Astrocyte (in vitro differentiated cells and primary cell): ENCODE measurements around the gene DNAJC16. TPM values are rescaled to one million over a fixed set of nuclear protein-coding genes. Genes with fewer than 3 reads are reported as not detected.

ENCODE experiments used
- DNase-seq: peaks from one replicate; pipeline ENCODE4 v3.0.0-alpha.2; 2010; ENCODE audit warnings: low read depth
- FAIRE-seq: peaks from 2 replicates; lab custom pipeline; 2011; peaks lifted over from hg19 to GRCh38; lab: Jason Lieb, UNC
- H2AFZ ChIP-seq: 2 replicates; pipeline ENCODE4 v1.6.0; 2012; ENCODE audit warnings: low read depth, low read length, inconsistent platforms
- H3K27ac ChIP-seq: 2 replicates; pipeline ENCODE4 v1.5.1; 2011; ENCODE audit warnings: low read depth, low read length, inconsistent platforms
- H3K27me3 ChIP-seq: 2 replicates; pipeline ENCODE4 v1.6.0; 2011; ENCODE audit warnings: low read length, inconsistent platforms; ENCODE audit not compliant: insufficient read depth
- H3K36me3 ChIP-seq: 2 replicates; pipeline ENCODE4 v1.5.1; 2011; ENCODE audit warnings: low read length, inconsistent platforms; ENCODE audit not compliant: insufficient read depth
- H3K4me1 ChIP-seq: 2 replicates; pipeline ENCODE4 v1.5.1; 2011; ENCODE audit warnings: low read length, inconsistent platforms; ENCODE audit not compliant: insufficient read depth
- H3K4me2 ChIP-seq: 2 replicates; pipeline ENCODE4 v1.6.0; 2012; ENCODE audit warnings: low read length, inconsistent platforms
- H3K4me3 ChIP-seq: 2 replicates; pipeline ENCODE4 v1.5.1; 2011; ENCODE audit warnings: low read depth, mild to moderate bottlenecking, low read length, inconsistent platforms; ENCODE audit not compliant: insufficient read depth
- H3K79me2 ChIP-seq: 2 replicates; pipeline ENCODE4 v1.6.0; 2012; ENCODE audit warnings: mild to moderate bottlenecking, low read length, inconsistent platforms; ENCODE audit not compliant: insufficient read depth
- H3K9ac ChIP-seq: 2 replicates; pipeline ENCODE4 v1.6.0; 2012; ENCODE audit warnings: mild to moderate bottlenecking, low read length, inconsistent platforms
- H3K9me3 ChIP-seq: 2 replicates; pipeline ENCODE4 v1.5.1; 2012; ENCODE audit warnings: low read depth, mild to moderate bottlenecking, low read length, inconsistent platforms; ENCODE audit not compliant: insufficient read depth
- H4K20me1 ChIP-seq: 2 replicates; pipeline ENCODE4 v1.6.0; 2012; ENCODE audit warnings: low read length, inconsistent platforms; ENCODE audit not compliant: insufficient read depth
- H3K27ac Mint-ChIP-seq: one replicate; pipeline ENCODE4 v1.8.0; 2021; ENCODE audit warnings: mild to moderate bottlenecking, mixed read lengths; ENCODE audit not compliant: unreplicated experiment
- H3K27me3 Mint-ChIP-seq: one replicate; pipeline ENCODE4 v1.8.0; 2021; ENCODE audit warnings: low read depth, mixed read lengths; ENCODE audit not compliant: unreplicated experiment
- H3K36me3 Mint-ChIP-seq: one replicate; pipeline ENCODE4 v1.8.0; 2021; ENCODE audit warnings: low read depth, mixed read lengths; ENCODE audit not compliant: unreplicated experiment
- H3K4me1 Mint-ChIP-seq: one replicate; pipeline ENCODE4 v1.8.0; 2021; ENCODE audit warnings: low read depth, mixed read lengths; ENCODE audit not compliant: unreplicated experiment
- H3K4me3 Mint-ChIP-seq: one replicate; pipeline ENCODE4 v1.8.0; 2021; ENCODE audit warnings: mild to moderate bottlenecking, moderate library complexity, mixed read lengths; ENCODE audit not compliant: unreplicated experiment
- H3K9me3 Mint-ChIP-seq: one replicate; pipeline ENCODE4 v1.8.0; 2021; ENCODE audit warnings: mild to moderate bottlenecking, mixed read lengths; ENCODE audit not compliant: unreplicated experiment
- CTCF ChIP-seq: IDR thresholded peaks from 2 replicates; pipeline ENCODE4 v1.5.1; 2011; ENCODE audit warnings: low read depth, mild to moderate bottlenecking, inconsistent platforms, low read length, moderate library complexity; ENCODE audit not compliant: insufficient read depth
- EZH2 ChIP-seq: IDR thresholded peaks from 2 replicates; pipeline ENCODE4 v1.6.1; 2012; ENCODE audit warnings: mild to moderate bottlenecking, low read length, inconsistent platforms; ENCODE audit not compliant: insufficient read depth
- total RNA-seq: library from RNA; stranded (reverse); gene quantifications from 2 replicates; pipeline ENCODE4 v1.2.1, GENCODE V29; 2021

Gene DNAJC16
- total RNA-seq, 1 donor from 2014 or later, result 19.6 TPM

DNA sequence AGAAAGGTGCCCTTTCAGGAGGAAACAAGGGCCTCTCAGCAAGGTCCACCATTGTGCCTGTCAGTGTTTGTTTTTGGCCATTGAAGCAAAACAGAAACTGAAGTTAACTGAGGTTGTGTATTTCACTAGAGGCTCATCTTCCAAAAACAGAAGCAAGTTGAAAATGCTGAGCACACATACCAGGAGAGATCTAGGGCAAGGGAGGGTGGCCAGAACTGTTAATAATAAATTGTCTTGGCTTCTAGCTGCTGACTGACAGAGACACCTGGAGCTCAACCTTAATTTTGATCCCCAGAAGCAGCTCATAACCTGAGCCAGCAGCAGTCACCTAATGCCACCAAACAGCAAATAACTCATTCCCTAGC lies 53.0 kb downstream of the DNAJC16 start:
- Mint-ChIP-seq H3K27me3 (peaks cover 3% of the 10 kb centered on the region), H3K9me3 (no peaks in the 10 kb centered on the region), H3K36me3 (peaks cover 6% of the 10 kb centered on the region), H3K27ac (no peak overlapping the region), H3K4me1 (peaks cover 2% of the 10 kb centered on the region), H3K4me3 (no peak overlapping the region)
- H3K4me2 ChIP-seq, result no peak overlapping the region
- H3K36me3 ChIP-seq, result no peaks in the 10 kb centered on the region
- H3K4me1 ChIP-seq, result no peaks in the 10 kb centered on the region
- H3K9ac ChIP-seq, result no peak overlapping the region
- H3K79me2 ChIP-seq, result no peaks in the 10 kb centered on the region
- H3K4me3 ChIP-seq, result no peak overlapping the region
- TF ChIP-seq EZH2 (no peak), CTCF (no peak)
- no peaks in the 10 kb centered on the region for H3K9me3 ChIP-seq
- FAIRE-seq, result no peak
- no peak overlapping the region for H3K27ac ChIP-seq
- H4K20me1 ChIP-seq, result no peaks in the 10 kb centered on the region
- DNase-seq, result no peak
- no peaks in the 10 kb centered on the region for H3K27me3 ChIP-seq
- no peak overlapping the region for H2AFZ ChIP-seq

DNA sequence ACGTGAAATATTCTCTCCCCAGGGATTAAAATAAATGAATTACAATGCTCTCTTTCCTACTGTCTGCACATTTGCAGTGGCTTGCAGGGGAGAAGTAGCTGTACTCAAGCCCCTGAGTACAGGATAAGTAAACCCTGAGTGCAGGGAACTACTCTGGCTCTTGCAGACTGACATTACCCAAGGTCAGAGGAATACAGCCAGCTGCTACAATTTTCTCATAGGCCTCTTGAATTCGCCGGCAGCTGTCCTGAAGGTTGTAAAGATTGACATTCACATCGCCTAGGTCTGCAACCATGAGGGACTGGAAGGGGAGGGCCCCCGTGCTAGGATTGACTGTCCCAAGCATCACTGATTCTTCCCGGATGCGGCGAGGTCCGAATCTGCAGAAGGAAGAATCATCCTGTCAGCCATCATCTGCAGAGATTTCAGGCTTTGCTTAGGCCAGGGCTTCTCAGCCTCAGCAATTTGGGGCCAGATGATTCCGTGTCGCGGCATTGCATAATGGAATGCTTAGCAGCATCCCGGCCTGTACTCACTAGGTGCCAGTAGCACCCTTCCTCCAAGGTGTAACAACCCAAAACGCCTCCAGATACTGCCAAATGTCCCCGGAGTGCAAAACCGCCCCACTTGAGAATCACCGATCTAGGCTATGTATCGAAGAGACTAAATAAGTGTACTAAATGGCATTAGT lies 56.5 kb downstream of the DNAJC16 start:
- no peak overlapping the region for H3K27ac Mint-ChIP-seq
- H3K27me3 ChIP-seq, result no peaks in the 10 kb centered on the region
- no peak overlapping the region for H2AFZ ChIP-seq
- peaks cover 2% of the 10 kb centered on the region for H3K4me1 Mint-ChIP-seq
- H3K9me3 ChIP-seq, result no peaks in the 10 kb centered on the region
- H3K4me3 Mint-ChIP-seq, result no peak overlapping the region
- no peaks in the 10 kb centered on the region for H3K4me1 ChIP-seq
- H3K9ac ChIP-seq, result no peak overlapping the region
- H3K4me3 ChIP-seq, result no peak overlapping the region
- H3K27ac ChIP-seq, result no peak overlapping the region
- peaks cover 12% of the 10 kb centered on the region for H3K27me3 Mint-ChIP-seq
- H3K36me3 ChIP-seq, result no peaks in the 10 kb centered on the region
- FAIRE-seq (no peak), DNase-seq (no peak)
- TF ChIP-seq CTCF (no peak), EZH2 (no peak)
- no peaks in the 10 kb centered on the region for H4K20me1 ChIP-seq
- H3K4me2 ChIP-seq, result no peak overlapping the region
- H3K79me2 ChIP-seq, result no peaks in the 10 kb centered on the region
- no peaks in the 10 kb centered on the region for H3K9me3 Mint-ChIP-seq
- peaks cover 2% of the 10 kb centered on the region for H3K36me3 Mint-ChIP-seq
